DOHH2 (cell line): ENCODE results near the gene STPG3.

ENCODE experiments used
- H3F3A ChIP-seq: fragments of 200-600 bp; sonication (generic), shearing (Covaris generic); 2 replicates; pipeline ENCODE4 v1.6.0; 2016; ENCODE audit warnings: antibody characterized with exemption, mild to moderate bottlenecking; ENCODE audit not compliant: control insufficient read depth, insufficient read depth
- H3K27ac ChIP-seq: fragments of 200-600 bp; sonication (generic); 2 replicates; pipeline ENCODE4 v1.5.1; 2014; ENCODE audit warnings: low read depth, mild to moderate bottlenecking, low read length, moderate library complexity
- H3K27me3 ChIP-seq: fragments of 200-600 bp; sonication (generic); 2 replicates; pipeline ENCODE4 v1.6.1; 2014; ENCODE audit warnings: mild to moderate bottlenecking, low read length, mixed read lengths; ENCODE audit not compliant: control insufficient read depth
- H3K36me3 ChIP-seq: fragments of 200-600 bp; sonication (generic); 2 replicates; pipeline ENCODE4 v1.6.1; 2014; ENCODE audit warnings: mild to moderate bottlenecking, low read length, moderate library complexity, mixed read lengths; ENCODE audit not compliant: control insufficient read depth
- H3K4me1 ChIP-seq: fragments of 200-600 bp; sonication (generic); 2 replicates; pipeline ENCODE4 v1.6.1; 2014; ENCODE audit warnings: mild to moderate bottlenecking, low read length, mixed read lengths; ENCODE audit not compliant: control insufficient read depth
- H3K4me2 ChIP-seq: fragments of 200-600 bp; sonication (generic); 2 replicates; pipeline ENCODE4 v1.6.0; 2014; ENCODE audit warnings: mild to moderate bottlenecking, low read length, moderate library complexity
- H3K4me3 ChIP-seq: fragments of 200-600 bp; sonication (generic); 2 replicates; pipeline ENCODE4 v1.5.1; 2014; ENCODE audit warnings: mild to moderate bottlenecking, low read length, mixed read lengths
- H3K79me2 ChIP-seq: fragments of 200-600 bp; sonication (generic); 2 replicates; pipeline ENCODE4 v1.6.1; 2014; ENCODE audit warnings: mild to moderate bottlenecking, low read length, mixed read lengths; ENCODE audit not compliant: control insufficient read depth
- H3K9me2 ChIP-seq: fragments of 200-600 bp; sonication (generic); replicated peaks from 2 replicates; pipeline ENCODE4 v1.6.1; 2014; ENCODE audit warnings: mild to moderate bottlenecking, low read length, mixed read lengths; ENCODE audit not compliant: control insufficient read depth
- H3K9me3 ChIP-seq: fragments of 200-600 bp; sonication (generic); 2 replicates; pipeline ENCODE4 v1.6.1; 2014; ENCODE audit warnings: antibody characterized with exemption, low read length, mixed read lengths; ENCODE audit not compliant: control insufficient read depth, insufficient read depth
- H4K20me1 ChIP-seq: fragments of 200-600 bp; sonication (generic); 2 replicates; pipeline ENCODE4 v1.6.0; 2014; ENCODE audit warnings: low read depth, mild to moderate bottlenecking, antibody characterized with exemption, low read length, moderate library complexity; ENCODE audit not compliant: control insufficient read depth, insufficient read depth
- EZH2phosphoT487 ChIP-seq: fragments of 200-600 bp; sonication (generic); IDR thresholded peaks from 2 replicates; pipeline ENCODE4 v1.6.1; 2017; ENCODE audit warnings: borderline replicate concordance, mild to moderate bottlenecking, antibody characterized with exemption, low read length, moderate library complexity, mixed read lengths
- TF ChIP-seq, protein P1 (sequence below): fragments of 200-600 bp; sonication (generic); IDR thresholded peaks from one replicate; pipeline ENCODE4 v1.5.1; 2014; ENCODE audit warnings: antibody characterized with exemption, mild to moderate bottlenecking, low read depth, low read length; ENCODE audit not compliant: poor library complexity, severe bottlenecking

STPG3 gene

GRCh38 chr9:137293094-137293481 is 42.0 kb downstream of the STPG3 start:
- Histone ChIP-seq H3F3A (peaks cover 4% of the 10 kb centered on the region; the same call in 1 of the 2 replicates), H3K4me2 (no peak overlapping the region), H3K9me2 (no peaks in the 10 kb centered on the region), H3K79me2 (no peaks in the 10 kb centered on the region), H3K27ac (no peak overlapping the region), H3K27me3 (0 out of 2 replicates have a peak, but pooled peaks cover 3% of the 10 kb centered on the region), H3K36me3 (no peaks in the 10 kb centered on the region), H3K4me3 (no peak overlapping the region), H3K9me3 (peaks cover 6% of the 10 kb centered on the region; the same call in 1 of the 2 replicates), H4K20me1 (no peaks in the 10 kb centered on the region; the same call in 1 of the 2 replicates), H3K4me1 (peaks cover 33% of the 10 kb centered on the region)
- TF ChIP-seq, protein P1, sequence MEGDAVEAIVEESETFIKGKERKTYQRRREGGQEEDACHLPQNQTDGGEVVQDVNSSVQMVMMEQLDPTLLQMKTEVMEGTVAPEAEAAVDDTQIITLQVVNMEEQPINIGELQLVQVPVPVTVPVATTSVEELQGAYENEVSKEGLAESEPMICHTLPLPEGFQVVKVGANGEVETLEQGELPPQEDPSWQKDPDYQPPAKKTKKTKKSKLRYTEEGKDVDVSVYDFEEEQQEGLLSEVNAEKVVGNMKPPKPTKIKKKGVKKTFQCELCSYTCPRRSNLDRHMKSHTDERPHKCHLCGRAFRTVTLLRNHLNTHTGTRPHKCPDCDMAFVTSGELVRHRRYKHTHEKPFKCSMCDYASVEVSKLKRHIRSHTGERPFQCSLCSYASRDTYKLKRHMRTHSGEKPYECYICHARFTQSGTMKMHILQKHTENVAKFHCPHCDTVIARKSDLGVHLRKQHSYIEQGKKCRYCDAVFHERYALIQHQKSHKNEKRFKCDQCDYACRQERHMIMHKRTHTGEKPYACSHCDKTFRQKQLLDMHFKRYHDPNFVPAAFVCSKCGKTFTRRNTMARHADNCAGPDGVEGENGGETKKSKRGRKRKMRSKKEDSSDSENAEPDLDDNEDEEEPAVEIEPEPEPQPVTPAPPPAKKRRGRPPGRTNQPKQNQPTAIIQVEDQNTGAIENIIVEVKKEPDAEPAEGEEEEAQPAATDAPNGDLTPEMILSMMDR = no peak
- TF ChIP-seq EZH2phosphoT487 = no peak

DNA sequence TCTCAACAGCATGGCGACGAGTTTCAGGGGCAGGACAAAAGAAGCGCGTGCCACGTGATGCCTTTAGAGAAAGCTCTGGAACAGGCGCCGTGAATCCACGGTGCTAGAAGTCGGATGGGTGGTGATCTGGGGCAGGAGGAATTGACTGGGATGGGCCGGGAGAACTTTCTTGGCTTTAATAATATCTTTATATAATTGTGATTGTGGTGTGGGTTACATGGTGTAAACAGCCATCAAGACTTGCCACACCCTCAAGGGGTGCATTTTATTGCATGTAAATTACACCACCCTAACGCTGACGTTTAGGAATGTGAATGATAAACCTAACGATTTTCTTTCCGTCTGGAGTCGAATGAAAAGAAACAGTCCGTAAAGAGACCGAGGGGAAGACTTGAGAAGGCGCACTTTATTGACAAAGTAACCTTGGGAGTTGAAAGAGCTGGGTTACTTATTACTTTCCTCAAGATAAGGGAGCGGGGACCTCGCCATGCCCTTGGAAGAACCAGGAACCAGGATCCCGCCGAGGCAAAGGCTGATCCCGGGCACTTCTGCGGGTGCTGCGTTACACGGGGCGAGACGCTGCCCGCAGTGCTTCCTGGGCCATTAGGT is 42.5 kb downstream of the STPG3 start:
- Histone ChIP-seq H3K4me1 (peaks cover 38% of the 10 kb centered on the region), H3K9me2 (no peaks in the 10 kb centered on the region), H3K4me2 (no peak overlapping the region), H3K27ac (no peak overlapping the region), H3K27me3 (0 out of 2 replicates have a peak, but pooled peaks cover 3% of the 10 kb centered on the region), H3F3A (peaks cover 6% of the 10 kb centered on the region; the same call in 1 of the 2 replicates), H3K4me3 (no peak overlapping the region), H3K79me2 (no peaks in the 10 kb centered on the region), H3K36me3 (peaks cover 2% of the 10 kb centered on the region; the same call in 1 of the 2 replicates), H4K20me1 (peaks cover 3% of the 10 kb centered on the region; the same call in 1 of the 2 replicates), H3K9me3 (peaks cover 6% of the 10 kb centered on the region; the same call in 1 of the 2 replicates)
- TF ChIP-seq EZH2phosphoT487 = no peak
- TF ChIP-seq, protein P1 = no peak

DNA sequence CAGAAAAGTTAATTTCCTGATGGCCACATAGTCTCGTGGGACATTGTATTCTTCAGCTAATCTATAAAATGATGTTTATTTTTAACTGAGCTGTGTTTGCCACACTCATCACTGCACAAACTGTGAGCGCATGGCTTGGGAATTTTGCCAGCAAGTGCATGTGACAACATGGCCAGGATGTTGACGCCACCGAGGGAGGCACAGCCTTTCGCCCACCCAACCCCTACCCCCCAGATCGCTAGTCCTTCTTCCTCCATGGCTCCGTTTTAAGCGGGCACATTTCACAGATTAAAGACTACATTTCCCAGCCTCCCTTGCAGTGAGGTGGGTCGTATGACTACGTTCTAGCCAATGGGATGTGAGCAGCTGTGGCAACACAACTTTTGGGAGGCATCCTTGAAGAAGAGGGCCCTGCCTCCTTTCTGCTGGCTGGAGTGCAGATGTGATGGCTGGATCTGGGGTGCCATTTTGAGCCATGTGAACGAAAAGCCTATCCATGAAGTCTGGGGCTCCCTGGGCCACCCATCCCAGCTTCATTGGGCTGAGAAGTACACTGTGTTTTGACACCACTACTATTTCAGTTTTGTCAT is 43.1 kb downstream of the STPG3 start:
- no peak overlapping the region for H3K4me3 ChIP-seq
- TF ChIP-seq, protein P1 = no peak
- no peak for TF ChIP-seq EZH2phosphoT487
- H4K20me1 ChIP-seq = peaks cover 7% of the 10 kb centered on the region; the same call in 1 of the 2 replicates
- peaks cover 6% of the 10 kb centered on the region; the same call in 1 of the 2 replicates for H3K9me3 ChIP-seq
- H3K9me2 ChIP-seq = no peaks in the 10 kb centered on the region
- peaks cover 43% of the 10 kb centered on the region for H3K4me1 ChIP-seq
- H3K4me2 ChIP-seq = no peak overlapping the region
- H3F3A ChIP-seq = peaks cover 6% of the 10 kb centered on the region; the same call in 1 of the 2 replicates
- peaks cover 3% of the 10 kb centered on the region; the same call in 1 of the 2 replicates for H3K36me3 ChIP-seq
- H3K79me2 ChIP-seq = no peaks in the 10 kb centered on the region
- H3K27me3 ChIP-seq = 0 out of 2 replicates have a peak, but pooled peaks cover 3% of the 10 kb centered on the region
- no peak overlapping the region for H3K27ac ChIP-seq
